K562 (cell line): Measurements from ENCODE around the gene CRIM1. TPM values are rescaled to one million over a fixed set of nuclear protein-coding genes. Genes with fewer than 3 reads are reported as not detected.

Source experiments
- ATAC-seq: fragments of 200-7000 bp; cut with Tn5 transposase; 3 replicates; pipeline ENCODE4 v1.9.1; 2020; ENCODE audit warnings: moderate library complexity
- BruUV-seq: library from RNA; stranded (reverse); fragments of 400-500 nt; replicated peaks from 2 replicates; lab custom pipeline; 2021; lab: Mats Ljungman, UMichigan
- CTCF ChIA-PET: fragments of 300-600 bp; formaldehyde crosslinking; extraction: SDS; loops from one replicate; lab custom pipeline; 2021; ENCODE audit warnings: low intra/inter-chr PET ratio; lab: Yijun Ruan, JAX
- POLR2A ChIA-PET: fragments of 300-600, 350-650 bp; sonication (Branson Sonifier 250); formaldehyde crosslinking; extraction: SDS; loops from one replicate; lab custom pipeline; 2021; ENCODE audit warnings: antibody characterized with exemption, inconsistent platforms; lab: Yijun Ruan, JAX
- DNase-seq, 4 experiments: peaks; one replicate each; pipeline versions ENCODE4 v3.0.0 to v3.0.0-alpha.2; 2011 to 2018; ENCODE audit warnings: low spot score in 3 of 4, mixed read lengths in 3 of 4; ENCODE audit errors: extremely low read depth in 1 of 4
- FAIRE-seq: peaks from 2 replicates; lab custom pipeline; 2011; peaks lifted over from hg19 to GRCh38; lab: Jason Lieb, UNC
- H2AFZ ChIP-seq: 2 replicates; pipeline ENCODE4 v1.6.0; 2011; ENCODE audit warnings: low read depth, low read length, control low read depth, inconsistent platforms
- H3K27ac ChIP-seq: fragments of 200-600 bp; 3 replicates; pipeline ENCODE4 v1.8.0; 2011; ENCODE audit warnings: low read depth, mild to moderate bottlenecking, control low read depth, inconsistent platforms, low read length, moderate library complexity, mixed read lengths; ENCODE audit errors: extremely low read depth
- H3K27me3 ChIP-seq, 2 experiments: fragments of 300-600 bp in 1 of 2; 2 replicates in 1 of 2; 3 replicates in 1 of 2; pipeline versions ENCODE4 v1.6.0 to v1.8.0; 2011; ENCODE audit warnings: inconsistent platforms in 2 of 2, low read length in 2 of 2, mild to moderate bottlenecking in 1 of 2, mixed read lengths in 1 of 2, moderate library complexity in 1 of 2; ENCODE audit not compliant: control insufficient read depth in 2 of 2, insufficient read depth in 2 of 2
- H3K36me3 ChIP-seq: fragments of 300-600 bp; 3 replicates; pipeline ENCODE4 v1.8.0; 2011; ENCODE audit warnings: mild to moderate bottlenecking, low read length, inconsistent platforms; ENCODE audit not compliant: control insufficient read depth, insufficient read depth
- H3K4me1 ChIP-seq, 2 experiments: fragments of 200-600 bp in 1 of 2; replicated peaks in 1 of 2; 2 replicates in 1 of 2; 3 replicates in 1 of 2; pipeline versions ENCODE4 v1.5.1 to v1.8.0; 2011; ENCODE audit warnings: inconsistent platforms in 2 of 2, low read length in 2 of 2, mild to moderate bottlenecking in 1 of 2, mixed read lengths in 1 of 2, moderate library complexity in 1 of 2; ENCODE audit not compliant: control insufficient read depth in 2 of 2, insufficient read depth in 2 of 2
- H3K4me2 ChIP-seq: 2 replicates; pipeline ENCODE4 v1.6.1; 2011; ENCODE audit warnings: low read length, control low read depth, inconsistent platforms, mixed read lengths; ENCODE audit not compliant: insufficient read depth
- H3K4me3 ChIP-seq: fragments of 200-600 bp; sonication (generic), shearing (Covaris generic); 2 replicates; pipeline ENCODE4 v1.5.1; 2016; ENCODE audit warnings: control low read depth, inconsistent platforms
- H3K79me2 ChIP-seq: fragments of 200-600 bp; 3 replicates; pipeline ENCODE4 v1.8.0; 2011; ENCODE audit warnings: low read length, inconsistent platforms; ENCODE audit not compliant: control insufficient read depth, insufficient read depth
- H3K9ac ChIP-seq, 2 experiments: 2 replicates each; pipeline versions ENCODE4 v1.6.0 to v1.6.1; 2011; ENCODE audit warnings: low read depth in 2 of 2, low read length in 2 of 2, control low read depth in 1 of 2, inconsistent platforms in 1 of 2, mild to moderate bottlenecking in 1 of 2, mixed read lengths in 1 of 2; ENCODE audit not compliant: insufficient read depth in 1 of 2
- H3K9me1 ChIP-seq: one replicate; pipeline ENCODE4 v1.6.0; 2011; ENCODE audit warnings: inconsistent platforms, mild to moderate bottlenecking, low read length, moderate library complexity; ENCODE audit not compliant: control insufficient read depth, insufficient read depth
- H3K9me3 ChIP-seq: replicated peaks from 2 replicates; pipeline ENCODE4 v1.5.1; 2011; ENCODE audit warnings: low read depth, low read length, inconsistent platforms; ENCODE audit not compliant: control insufficient read depth, insufficient read depth
- H4K20me1 ChIP-seq: replicated peaks from 2 replicates; pipeline ENCODE4 v1.6.1; 2011; ENCODE audit warnings: low read length, inconsistent platforms, mixed read lengths; ENCODE audit not compliant: control insufficient read depth, insufficient read depth
- ATF3 ChIP-seq, 2 experiments: fragments of 450-650 bp in 1 of 2; sonication (generic) in 1 of 2; formaldehyde crosslinking in 1 of 2; IDR thresholded peaks in 1 of 2; conservative IDR thresholded peaks in 1 of 2; 2 replicates each; pipeline versions ENCODE4 v1.6.1 to v1.8.1; 2016 to 2023; ENCODE audit warnings: mild to moderate bottlenecking in 2 of 2, moderate library complexity in 2 of 2, inconsistent platforms in 1 of 2, missing genetic modification reagents in 1 of 2
- COPS2 ChIP-seq: fragments of 450-650 bp; conservative IDR thresholded peaks from 2 replicates; pipeline ENCODE4 v1.6.1; 2016; ENCODE audit warnings: mild to moderate bottlenecking, moderate library complexity
- ETS1 ChIP-seq: conservative IDR thresholded peaks from 2 replicates; pipeline ENCODE4 v1.6.1; 2011; ENCODE audit warnings: low read depth, mild to moderate bottlenecking, low read length; ENCODE audit not compliant: control insufficient read depth
- JUND ChIP-seq, 2 experiments: IDR thresholded peaks; 2 replicates in 1 of 2; 3 replicates in 1 of 2; pipeline ENCODE4 v1.6.1; 2011; ENCODE audit warnings: borderline replicate concordance in 2 of 2, low read depth in 2 of 2, low read length in 2 of 2, improper control_type of control experiment in 1 of 2, missing biosample characterization in 1 of 2, missing genetic modification characterization in 1 of 2, missing genetic modification reagents in 1 of 2
- PTRF ChIP-seq: fragments of 450-650 bp; IDR thresholded peaks from 2 replicates; pipeline ENCODE4 v1.6.1; 2016; ENCODE audit warnings: mild to moderate bottlenecking, missing genetic modification characterization, missing compliant biosample characterization
- RCOR1 ChIP-seq, 2 experiments: IDR thresholded peaks; 2 replicates each; pipeline ENCODE4 v1.6.1; 2012; ENCODE audit warnings: low read depth in 2 of 2, low read length in 2 of 2, borderline replicate concordance in 1 of 2, improper control_type of control experiment in 1 of 2
- RHOXF2B ChIP-seq: fragments of 250-450 bp; sonication (Bioruptor Pico); conservative IDR thresholded peaks from 2 replicates; pipeline ENCODE4 v1.5.1; 2021
- STAT5B ChIP-seq: fragments of 250-450 bp; sonication (Bioruptor Pico); IDR thresholded peaks from 2 replicates; pipeline ENCODE4 v1.8.0; 2021; ENCODE audit warnings: mild to moderate bottlenecking, inconsistent platforms
- ZBTB43 ChIP-seq: sonication (generic); formaldehyde crosslinking; IDR thresholded peaks from 2 replicates; pipeline ENCODE4 v1.8.0; 2023; ENCODE audit warnings: mild to moderate bottlenecking, missing genetic modification reagents
- ZNF24 ChIP-seq: fragments of 450-650 bp; IDR thresholded peaks from 2 replicates; pipeline ENCODE4 v1.6.1; 2016
- ZNF274 ChIP-seq: IDR thresholded peaks from 2 replicates; pipeline ENCODE4 v1.6.1; 2011; ENCODE audit warnings: low read depth, mild to moderate bottlenecking, low read length, moderate library complexity, borderline replicate concordance
- ZNF655 ChIP-seq: fragments of 250-450 bp; sonication (Bioruptor Pico); IDR thresholded peaks from 2 replicates; pipeline ENCODE4 v1.5.0; 2021
- WGBS: fragments of 100-300 bp; shearing (Covaris generic); methylation state at CpG from one replicate; pipeline ENCODE4 v1.1.6; 2016; ENCODE audit warnings: low coverage, mixed read lengths; ENCODE audit not compliant: insufficient coverage; ENCODE audit errors: missing lambda C conversion rate; 5-methylcytosine and 5-hydroxymethylcytosine counted together
- in situ Hi-C: fragments of 300-500 bp; cut with MboI; formaldehyde crosslinking; loops from 4 replicates; pipeline ENCODE4 v1.15.0; 2018; ENCODE audit warnings: inconsistent platforms, mixed read lengths
- intact Hi-C: fragments of 100-400 bp; cut with micrococcal nuclease; formaldehyde crosslinking; loops from 2 replicates; pipeline ENCODE4 v1.14.2; 2022
- polyA plus RNA-seq, 8 experiments: library from polyadenylated mRNA; depleted of rRNA in 4 of 8; stranded (reverse) in 5 of 8; unstranded in 3 of 8; fragments of >200 nt; fragmentation: Nextera tagmentation in 2 of 8; fragmentation: Illumina TruSeq in 1 of 8; extraction: Ambion mirVana in 2 of 8; extraction: Trizol in 1 of 8; gene quantifications; 2 replicates each; pipeline versions ENCODE4 v1.2.1 to v1.2.3, GENCODE V29; 2011 to 2014; ENCODE audit warnings: inconsistent platforms in 1 of 8, missing spikeins in 1 of 8
- total RNA-seq, 7 experiments: library from RNA; depleted of rRNA in 6 of 7; stranded (reverse); fragments of >200 nt in 6 of 7; fragmentation: Illumina TruSeq in 2 of 7; extraction: Trizol in 2 of 7; gene quantifications; 2 replicates each; pipeline versions ENCODE4 v1.2.1 to v1.2.3, GENCODE V29; 2011 to 2021; ENCODE audit warnings: low replicate concordance in 1 of 7

CRIM1 gene
- total and polyA plus RNA-seq, 9 of the 15 experiments (the other 6 are each of a cell fraction or from before 2014, with no cell fraction given) = 0.01 to 0.36 (median 0.06) TPM; not detected in 1

- in situ Hi-C loops (no loop called here), intact Hi-C loops (no loop called here)
- H3K36me3 ChIP-seq = no peaks in the 10 kb centered on the region
- ChIA-PET CTCF (no interaction called here), POLR2A (interaction anchor here (0.6 kb wide), 1 partner anchor 165 kb away, joined by 3 read pairs; no protein-coding TSS in a partner anchor)
- no peaks in the 10 kb centered on the region for H3K9me1 ChIP-seq
- BruUV-seq = no TSS peak
- no peak overlapping the region for H3K27ac ChIP-seq
- ATAC-seq (no peak), DNase-seq (no peak), FAIRE-seq (no peak)
- H4K20me1 ChIP-seq = no peaks in the 10 kb centered on the region
- no peaks in the 10 kb centered on the region for H3K9me3 ChIP-seq
- TF ChIP-seq JUND (IDR thresholded peaks at IDR 0.05; ENCODE audit: borderline replicate concordance, low read depth, low read length) (no peak), JUND (tag; IDR thresholded peaks at IDR 0.05; ENCODE audit: borderline replicate concordance, low read depth, low read length) (no peak), PTRF (tag) (no peak), ETS1 (no peak), ZNF655 (no peak), ZNF24 (no peak), ZBTB43 (no peak), ZNF274 (no peak), STAT5B (CRISPR knock-in tag) (no peak), COPS2 (no peak), ATF3 (IDR thresholded peaks at IDR 0.05) (no peak), ATF3 (CRISPR knock-in tag; conservative IDR thresholded peaks at IDR 0.05) (no peak), RHOXF2B (CRISPR knock-in tag) (no peak), RCOR1 (IDR thresholded peaks at IDR 0.05; ENCODE audit: borderline replicate concordance in 1 of 2, low read depth in 2 of 2, low read length in 2 of 2) (no peak)
- H3K4me2 ChIP-seq = no peak overlapping the region
- under 1% methylated on average over 7 of the region's 7 CpGs for WGBS
- H3K79me2 ChIP-seq = no peaks in the 10 kb centered on the region
- peaks cover 0 to 3% of the 10 kb centered on the region in 2 experiments; a peak in 1 of 5 replicates for H3K4me1 ChIP-seq
- H3K4me3 ChIP-seq = no peak overlapping the region
- H3K27me3 ChIP-seq = peaks cover 2 to 18% of the 10 kb centered on the region in 2 experiments; a peak in 3 of 5 replicates
- H2AFZ ChIP-seq = no peak overlapping the region
- H3K9ac ChIP-seq = no peak overlapping the region
Observed at GRCh38 chr2:36444216-36444936, 88.8 kb downstream of the CRIM1 start.
